ENCODE results near the gene MRPL53.

DNA sequence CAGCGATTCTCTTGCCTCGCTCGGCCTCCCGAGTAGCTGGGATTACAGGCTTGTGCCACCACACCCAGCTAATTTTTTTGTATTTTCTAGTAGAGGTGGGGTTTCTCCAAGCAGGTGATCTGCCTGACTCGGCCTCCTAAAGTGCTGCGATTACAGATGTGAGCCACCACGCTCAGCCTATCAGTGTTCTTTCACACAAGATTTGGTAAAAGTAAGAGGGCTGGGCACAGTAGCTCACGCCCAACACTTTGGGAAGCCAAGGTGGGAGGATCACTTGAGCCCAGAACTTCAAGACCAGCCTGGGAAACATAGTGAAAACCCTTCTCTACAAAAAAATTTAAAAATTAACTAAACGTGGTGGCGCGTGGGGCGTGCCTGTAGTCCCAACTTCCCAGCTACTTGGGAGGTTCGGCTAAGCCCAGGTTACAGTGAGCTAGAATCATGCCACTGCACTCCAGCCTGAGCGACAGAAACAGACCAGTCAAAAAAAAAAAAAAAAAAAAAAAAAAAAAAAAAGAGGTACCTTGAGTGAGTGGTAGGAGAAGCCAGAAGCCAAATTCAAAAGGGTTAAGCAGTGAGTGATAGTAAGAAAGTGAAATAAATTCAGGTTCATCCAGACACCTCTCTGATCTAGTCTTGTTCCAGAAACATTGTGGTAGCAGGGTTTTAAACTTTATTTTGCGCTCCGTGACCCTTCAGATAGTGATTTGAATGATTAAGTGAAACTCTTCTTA is 981 bp downstream of the MRPL53 start:
- TF ChIP-seq, protein P1, sequence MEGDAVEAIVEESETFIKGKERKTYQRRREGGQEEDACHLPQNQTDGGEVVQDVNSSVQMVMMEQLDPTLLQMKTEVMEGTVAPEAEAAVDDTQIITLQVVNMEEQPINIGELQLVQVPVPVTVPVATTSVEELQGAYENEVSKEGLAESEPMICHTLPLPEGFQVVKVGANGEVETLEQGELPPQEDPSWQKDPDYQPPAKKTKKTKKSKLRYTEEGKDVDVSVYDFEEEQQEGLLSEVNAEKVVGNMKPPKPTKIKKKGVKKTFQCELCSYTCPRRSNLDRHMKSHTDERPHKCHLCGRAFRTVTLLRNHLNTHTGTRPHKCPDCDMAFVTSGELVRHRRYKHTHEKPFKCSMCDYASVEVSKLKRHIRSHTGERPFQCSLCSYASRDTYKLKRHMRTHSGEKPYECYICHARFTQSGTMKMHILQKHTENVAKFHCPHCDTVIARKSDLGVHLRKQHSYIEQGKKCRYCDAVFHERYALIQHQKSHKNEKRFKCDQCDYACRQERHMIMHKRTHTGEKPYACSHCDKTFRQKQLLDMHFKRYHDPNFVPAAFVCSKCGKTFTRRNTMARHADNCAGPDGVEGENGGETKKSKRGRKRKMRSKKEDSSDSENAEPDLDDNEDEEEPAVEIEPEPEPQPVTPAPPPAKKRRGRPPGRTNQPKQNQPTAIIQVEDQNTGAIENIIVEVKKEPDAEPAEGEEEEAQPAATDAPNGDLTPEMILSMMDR (IDR thresholded peaks at IDR 0.05; ENCODE audit: insufficient read depth, low read length, poor library complexity, severe bottlenecking) = no peak
- no peak for TF ChIP-seq EZH2phosphoT487 (conservative IDR thresholded peaks at IDR 0.05; ENCODE audit: low read length)

Data from SU-DHL-6 (cell line).